Activated CD4-positive, alpha-beta T cell treated with anti-CD3 and anti-CD28 coated beads for 4 hours (primary cell): ENCODE results near the gene KRTAP5-8.
"Not testable (repeated sequence)": the region's sequence is repeated elsewhere in the genome, so short reads cannot be mapped to it uniquely, and the experiment has no call there.

ENCODE experiments used
- DNase-seq, 2 donors: peaks; one replicate each; pipeline ENCODE4 v3.0.0-alpha.2; 2020

The KRTAP5-8 gene

GRCh38 chr11:71544525-71545214, 6.8 kb downstream of the KRTAP5-8 start:
- DNase-seq = no peak

GRCh38 chr11:71545405-71545966, 7.7 kb downstream of the KRTAP5-8 start:
- no peak for DNase-seq

- DNase-seq = no peak
Measured at GRCh38 chr11:71548120-71548519, 10.3 kb downstream of the KRTAP5-8 start, which contains the start of gene KRTAP5-9. Gene KRTAP5-9 (plus strand): TSS chr11:71548420. CDS start chr11:71548658, 238 bp downstream.

- no peak for DNase-seq
Measured at GRCh38 chr11:71548716-71549151, 10.9 kb downstream of the KRTAP5-8 start.

GRCh38 chr11:71551711-71552110, 13.9 kb downstream of the KRTAP5-8 start:
- DNase-seq = no peak

- no peak for DNase-seq
Measured at GRCh38 chr11:71554996-71555395, 17.2 kb downstream of the KRTAP5-8 start.

- DNase-seq = no peak
Measured at GRCh38 chr11:71555508-71555907, 17.7 kb downstream of the KRTAP5-8 start.

- DNase-seq = no peak
Measured at GRCh38 chr11:71556018-71556417, 18.2 kb downstream of the KRTAP5-8 start.

- no peak for DNase-seq
Measured at GRCh38 chr11:71557257-71557656, 19.4 kb downstream of the KRTAP5-8 start.

- DNase-seq = no peak
Measured at GRCh38 chr11:71558996-71559395, 21.2 kb downstream of the KRTAP5-8 start.

GRCh38 chr11:71562120-71562519, 24.3 kb downstream of the KRTAP5-8 start:
- DNase-seq = no peak

GRCh38 chr11:71563406-71563805, 25.6 kb downstream of the KRTAP5-8 start:
- DNase-seq = no peak

- DNase-seq = no peak
Measured at GRCh38 chr11:71564430-71564829, 26.6 kb downstream of the KRTAP5-8 start.

GRCh38 chr11:71565263-71565662, 27.4 kb downstream of the KRTAP5-8 start, which contains the start of gene KRTAP5-10:
Gene KRTAP5-10 (plus strand): TSS chr11:71565563. CDS start chr11:71565588, 25 bp downstream.
- DNase-seq = no peak

GRCh38 chr11:71566081-71566620, 28.3 kb downstream of the KRTAP5-8 start:
- no peak for DNase-seq

- not testable (repeated sequence) for DNase-seq
Measured at GRCh38 chr11:71566626-71567599, 29.1 kb downstream of the KRTAP5-8 start.

- not testable (repeated sequence) for DNase-seq
Measured at GRCh38 chr11:71567633-71568032, 29.8 kb downstream of the KRTAP5-8 start.

- DNase-seq = no peak
Measured at GRCh38 chr11:71568704-71569349, 31.0 kb downstream of the KRTAP5-8 start.

GRCh38 chr11:71571101-71571850, 33.5 kb downstream of the KRTAP5-8 start:
- not testable (repeated sequence) for DNase-seq

- DNase-seq = no peak
Measured at GRCh38 chr11:71572811-71573210, 35.0 kb downstream of the KRTAP5-8 start.

- DNase-seq = no peak
Measured at GRCh38 chr11:71574418-71574817, 36.6 kb downstream of the KRTAP5-8 start.
